ENCODE results near the gene TSEN34.

The TSEN34 gene

DNA sequence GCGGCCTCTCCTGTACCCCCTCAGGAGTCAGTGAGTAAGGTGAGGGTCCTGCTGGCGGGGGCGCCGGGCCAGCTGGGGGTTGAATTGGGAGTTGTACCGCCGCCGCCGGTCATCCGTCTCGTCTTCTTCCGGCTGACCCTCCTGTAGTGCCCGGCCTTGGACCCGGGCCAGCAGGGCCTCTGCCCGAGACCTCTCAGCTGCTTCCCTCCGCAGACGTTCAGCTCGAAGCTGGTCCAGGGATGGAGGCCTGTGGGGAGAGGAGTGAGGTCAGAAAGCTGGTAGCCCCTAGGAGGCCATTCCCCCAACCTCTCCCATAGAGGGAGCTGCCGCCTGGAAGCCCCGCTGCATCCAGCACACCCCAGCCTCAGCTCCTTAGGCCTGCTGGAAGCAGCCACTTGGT is 35.4 kb upstream of the TSEN34 start:
- TF ChIP-seq, protein P1, sequence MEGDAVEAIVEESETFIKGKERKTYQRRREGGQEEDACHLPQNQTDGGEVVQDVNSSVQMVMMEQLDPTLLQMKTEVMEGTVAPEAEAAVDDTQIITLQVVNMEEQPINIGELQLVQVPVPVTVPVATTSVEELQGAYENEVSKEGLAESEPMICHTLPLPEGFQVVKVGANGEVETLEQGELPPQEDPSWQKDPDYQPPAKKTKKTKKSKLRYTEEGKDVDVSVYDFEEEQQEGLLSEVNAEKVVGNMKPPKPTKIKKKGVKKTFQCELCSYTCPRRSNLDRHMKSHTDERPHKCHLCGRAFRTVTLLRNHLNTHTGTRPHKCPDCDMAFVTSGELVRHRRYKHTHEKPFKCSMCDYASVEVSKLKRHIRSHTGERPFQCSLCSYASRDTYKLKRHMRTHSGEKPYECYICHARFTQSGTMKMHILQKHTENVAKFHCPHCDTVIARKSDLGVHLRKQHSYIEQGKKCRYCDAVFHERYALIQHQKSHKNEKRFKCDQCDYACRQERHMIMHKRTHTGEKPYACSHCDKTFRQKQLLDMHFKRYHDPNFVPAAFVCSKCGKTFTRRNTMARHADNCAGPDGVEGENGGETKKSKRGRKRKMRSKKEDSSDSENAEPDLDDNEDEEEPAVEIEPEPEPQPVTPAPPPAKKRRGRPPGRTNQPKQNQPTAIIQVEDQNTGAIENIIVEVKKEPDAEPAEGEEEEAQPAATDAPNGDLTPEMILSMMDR (conservative IDR thresholded peaks at IDR 0.05; ENCODE audit: low read depth, low read length): peak; percentile 5
- DNase-seq (ENCODE audit: low read depth): no peak
- H3K4me3 ChIP-seq (ENCODE audit: low read length): no peak overlapping the region

DNA sequence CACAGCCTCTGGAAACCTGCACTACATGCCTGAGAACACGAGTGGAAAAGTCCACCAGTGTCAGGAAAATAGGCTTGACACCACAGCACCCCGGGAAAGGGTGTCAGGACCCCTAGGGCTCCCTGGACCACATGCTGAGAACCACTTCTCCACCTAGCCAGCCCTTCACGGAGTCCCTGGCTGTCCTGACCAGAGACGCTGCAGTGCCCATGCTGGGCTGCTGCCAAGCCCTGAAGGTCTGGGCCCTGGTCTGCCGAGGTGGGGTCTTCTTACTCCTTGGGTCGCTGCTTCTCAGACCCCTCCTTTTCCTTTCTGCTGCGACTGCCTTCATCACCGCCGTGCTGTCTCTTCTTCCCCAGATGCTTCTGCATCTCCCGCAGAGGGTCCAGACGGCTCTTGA is 34.6 kb upstream of the TSEN34 start:
- no peak for DNase-seq (ENCODE audit: low read depth)
- no peak overlapping the region for H3K4me3 ChIP-seq (ENCODE audit: low read length)
- TF ChIP-seq, protein P1 (conservative IDR thresholded peaks at IDR 0.05; ENCODE audit: low read depth, low read length): no peak

DNA sequence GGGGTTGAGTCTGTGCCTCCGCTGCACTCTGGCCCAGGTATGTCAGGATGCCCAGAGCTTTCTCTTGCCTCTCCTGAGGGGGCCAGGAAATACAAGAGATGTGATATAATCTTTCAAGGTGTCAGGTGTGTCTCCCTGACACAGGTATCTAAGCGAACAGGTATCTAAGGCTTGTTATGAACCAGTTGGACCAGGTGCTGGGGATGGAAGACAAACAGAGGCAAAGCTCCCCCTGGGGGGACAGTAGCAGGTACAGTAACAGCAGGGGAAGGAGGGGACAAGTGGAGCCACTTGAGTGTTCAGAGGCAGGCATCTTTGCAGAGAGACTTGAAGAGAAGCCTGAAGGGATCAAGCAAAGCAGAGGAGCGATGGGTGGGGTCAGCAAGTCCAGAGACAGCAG is 34.2 kb upstream of the TSEN34 start:
- DNase-seq (ENCODE audit: low read depth): no peak
- no peak overlapping the region for H3K4me3 ChIP-seq (ENCODE audit: low read length)
- TF ChIP-seq, protein P1 (conservative IDR thresholded peaks at IDR 0.05; ENCODE audit: low read depth, low read length): no peak

DNA sequence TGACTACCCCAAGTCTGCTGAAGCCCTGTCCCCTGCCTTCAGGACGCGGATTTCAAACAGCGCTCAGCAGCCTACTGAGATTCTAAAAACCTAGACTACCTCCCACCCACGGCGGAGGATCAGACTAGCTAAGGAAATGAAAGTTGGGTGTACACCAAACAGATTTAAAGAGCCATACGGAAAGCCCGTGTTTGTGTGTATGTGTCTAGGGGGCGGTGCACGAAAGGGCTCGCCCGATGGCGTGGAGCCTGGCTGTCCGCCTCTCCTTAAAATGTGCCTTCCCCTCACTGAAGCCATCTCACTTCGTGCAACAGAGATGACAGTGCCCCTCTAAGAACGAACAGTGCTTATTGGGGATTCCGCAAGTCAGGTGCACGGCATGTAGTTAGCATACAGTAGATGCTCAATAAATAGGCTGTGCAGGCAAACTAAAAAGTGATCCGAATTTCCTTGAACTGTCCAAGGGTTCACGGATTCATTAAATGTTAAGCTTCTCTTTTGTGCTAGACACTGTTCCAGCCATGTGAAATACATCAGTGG is 32.2 kb upstream of the TSEN34 start:
- TF ChIP-seq, protein P1 (conservative IDR thresholded peaks at IDR 0.05; ENCODE audit: low read depth, low read length): no peak
- no peak for DNase-seq (ENCODE audit: low read depth)
- H3K4me3 ChIP-seq (ENCODE audit: low read length): peak overlapping the region; percentile 76

DNA sequence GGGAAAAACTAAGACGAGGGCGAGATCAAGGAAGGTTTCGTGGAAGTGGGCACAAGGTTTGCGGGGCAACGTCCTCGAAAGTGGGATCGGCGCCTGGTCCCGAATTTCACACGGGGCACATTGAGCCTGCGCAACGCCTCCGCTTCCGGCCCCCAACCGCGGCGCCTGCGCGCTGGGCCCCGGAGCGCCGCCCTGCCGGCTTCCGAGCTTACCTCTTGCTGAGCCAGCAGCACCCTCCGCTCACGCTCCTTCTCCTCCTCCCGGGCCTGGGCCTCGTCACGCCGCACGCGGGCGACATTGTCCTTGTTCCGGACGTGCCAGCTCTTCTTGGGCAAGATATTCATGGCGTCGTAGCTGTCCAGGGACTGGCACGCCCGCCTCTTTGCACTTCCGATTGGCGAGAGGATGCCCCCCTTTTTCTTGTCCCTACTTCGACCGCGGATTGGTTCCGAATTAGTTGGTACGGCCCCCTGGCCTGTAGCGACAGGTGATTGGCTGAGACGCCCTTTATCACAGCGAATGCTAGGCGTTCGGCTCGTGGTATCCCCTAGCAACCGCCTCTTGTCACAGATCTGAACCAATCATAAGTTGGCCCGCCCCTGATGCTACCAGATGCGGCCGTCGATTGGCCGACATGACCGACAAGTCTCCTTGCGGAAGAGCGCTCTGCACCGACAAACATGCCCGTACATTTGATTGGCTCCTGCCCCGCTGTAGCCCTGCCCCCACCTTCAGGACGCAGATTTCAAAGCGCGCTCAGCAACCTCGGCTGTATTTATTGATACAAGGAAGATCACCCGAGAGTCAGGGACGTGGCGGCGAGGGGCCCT is 31.5 kb upstream of the TSEN34 start, which contains the start of gene LENG1:
LENG1 (minus strand) TSS at position 370 of the 830 bp plus-strand sequence; CDS start at position 344, 26 bp downstream.
- TF ChIP-seq, protein P1 (conservative IDR thresholded peaks at IDR 0.05; ENCODE audit: low read depth, low read length): no peak
- peak; percentile 100 for DNase-seq (ENCODE audit: low read depth)
- H3K4me3 ChIP-seq (ENCODE audit: low read length): peak within 1 kb of the TSS; percentile 76

DNA sequence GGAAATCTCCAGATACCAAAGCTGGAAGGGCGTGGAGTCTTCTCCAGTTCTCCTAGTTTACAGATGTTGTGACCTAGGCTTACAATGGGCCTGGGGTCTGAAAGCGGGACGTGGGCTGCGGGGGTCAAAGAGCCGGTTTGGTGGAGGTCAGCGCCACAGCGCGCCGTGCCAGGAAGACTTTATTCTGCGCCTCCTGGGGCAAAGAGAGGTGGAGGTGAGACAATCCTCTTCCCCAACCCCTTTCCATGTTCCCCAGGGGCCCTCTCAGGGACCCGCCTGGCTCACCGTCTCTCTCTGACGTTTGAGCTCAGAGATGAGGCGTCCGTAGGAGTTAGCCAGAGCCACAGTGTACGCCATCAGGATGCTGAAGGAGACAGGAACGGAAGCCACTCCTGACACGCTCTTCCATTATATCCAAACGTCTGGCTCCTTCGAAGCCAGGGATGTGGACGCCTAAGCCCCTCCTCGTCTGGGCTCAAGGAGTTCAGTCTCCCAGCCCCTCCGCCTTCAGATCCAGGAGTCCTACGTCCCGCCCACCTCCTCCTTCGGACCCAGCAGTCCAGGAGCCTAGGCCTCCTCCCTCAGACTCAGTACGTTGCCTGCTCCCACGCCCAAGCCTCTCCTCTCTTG is 30.8 kb upstream of the TSEN34 start:
- no peak for DNase-seq (ENCODE audit: low read depth)
- TF ChIP-seq, protein P1 (conservative IDR thresholded peaks at IDR 0.05; ENCODE audit: low read depth, low read length): no peak
- H3K4me3 ChIP-seq (ENCODE audit: low read length): peak overlapping the region; percentile 76

Measured in retinal pigment epithelial cell (primary cell).